ENCODE measurements around the gene CDKL1.

CDKL1 gene

DNA sequence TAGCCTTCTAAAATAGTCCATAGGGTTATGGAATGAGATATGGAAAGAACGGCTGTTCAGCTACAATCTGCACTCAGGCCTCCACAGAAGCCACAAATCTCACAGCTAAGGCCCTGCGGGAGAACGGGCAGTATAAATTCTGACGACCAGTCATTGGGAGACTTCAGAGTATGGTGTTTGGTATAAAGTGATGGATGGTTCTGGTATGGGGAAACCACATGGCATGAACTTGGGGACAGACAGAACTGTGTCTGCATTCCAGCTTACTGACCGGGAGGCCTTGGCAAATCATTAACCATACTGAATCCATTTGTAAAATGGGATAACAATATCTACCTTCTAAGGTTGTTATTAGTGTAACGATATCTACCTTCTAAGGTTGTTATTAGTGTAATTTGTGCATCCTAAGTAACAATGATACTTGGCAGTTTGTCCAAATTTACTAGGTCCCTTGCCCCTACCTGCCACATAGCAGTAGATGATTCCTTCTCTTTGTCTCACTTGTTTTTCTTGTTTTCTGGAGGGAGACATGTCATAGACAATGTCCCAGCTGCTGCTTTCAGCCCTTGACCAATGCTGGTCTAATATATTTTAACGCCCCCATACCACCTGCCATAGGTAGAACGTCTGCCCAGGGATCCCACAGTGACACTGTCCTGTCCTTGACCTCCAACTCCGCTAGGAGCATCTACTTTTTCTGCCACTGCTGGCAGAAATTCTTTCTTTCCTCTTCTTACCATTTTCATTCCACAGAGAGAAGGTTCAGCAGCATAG, 6.8 kb downstream of the CDKL1 start (continued):
- TF ChIP-seq, protein P1, sequence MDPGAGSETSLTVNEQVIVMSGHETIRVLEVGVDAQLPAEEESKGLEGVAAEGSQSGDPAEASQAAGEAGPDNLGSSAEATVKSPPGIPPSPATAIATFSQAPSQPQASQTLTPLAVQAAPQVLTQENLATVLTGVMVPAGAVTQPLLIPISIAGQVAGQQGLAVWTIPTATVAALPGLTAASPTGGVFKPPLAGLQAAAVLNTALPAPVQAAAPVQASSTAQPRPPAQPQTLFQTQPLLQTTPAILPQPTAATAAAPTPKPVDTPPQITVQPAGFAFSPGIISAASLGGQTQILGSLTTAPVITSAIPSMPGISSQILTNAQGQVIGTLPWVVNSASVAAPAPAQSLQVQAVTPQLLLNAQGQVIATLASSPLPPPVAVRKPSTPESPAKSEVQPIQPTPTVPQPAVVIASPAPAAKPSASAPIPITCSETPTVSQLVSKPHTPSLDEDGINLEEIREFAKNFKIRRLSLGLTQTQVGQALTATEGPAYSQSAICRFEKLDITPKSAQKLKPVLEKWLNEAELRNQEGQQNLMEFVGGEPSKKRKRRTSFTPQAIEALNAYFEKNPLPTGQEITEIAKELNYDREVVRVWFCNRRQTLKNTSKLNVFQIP (CRISPR knock-in tag; IDR thresholded peaks at IDR 0.05; ENCODE audit: borderline replicate concordance, low read depth) = no peak
- no peak for TF ChIP-seq ZNF70 (CRISPR knock-in tag; IDR thresholded peaks at IDR 0.05)

GRCh38 chr14:50388256-50388931, 8.3 kb downstream of the CDKL1 start:
- TF ChIP-seq TOX (CRISPR knock-in tag; IDR thresholded peaks at IDR 0.05; ENCODE audit: borderline replicate concordance) = no peak

DNA sequence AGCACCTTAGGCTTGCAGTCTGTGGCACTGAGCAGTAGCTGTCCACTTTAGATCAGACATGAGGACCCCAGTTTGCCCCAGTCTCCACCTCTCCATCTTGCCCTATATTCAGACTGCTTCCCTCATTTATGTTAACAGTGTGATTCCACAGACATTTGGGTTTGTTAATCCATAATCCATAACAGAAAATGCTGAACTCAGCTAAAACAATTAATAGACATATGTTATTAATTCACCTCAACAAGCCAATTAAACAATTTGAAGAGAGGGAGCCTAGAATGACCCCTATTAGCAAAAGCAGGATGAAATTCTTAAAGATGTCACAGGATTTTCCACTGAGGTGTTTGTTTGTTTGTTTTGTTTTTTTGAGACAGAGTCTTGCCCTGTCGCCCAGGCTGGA, 9.1 kb downstream of the CDKL1 start:
- TF ChIP-seq SNAI2 (CRISPR knock-in tag; IDR thresholded peaks at IDR 0.05) (no peak), ESRRG (CRISPR knock-in tag; IDR thresholded peaks at IDR 0.05) (no peak)

More at GRCh38 chr14:50388256-50388931, 8.3 kb downstream of the CDKL1 start:
- ATAC-seq = no peak

DNA sequence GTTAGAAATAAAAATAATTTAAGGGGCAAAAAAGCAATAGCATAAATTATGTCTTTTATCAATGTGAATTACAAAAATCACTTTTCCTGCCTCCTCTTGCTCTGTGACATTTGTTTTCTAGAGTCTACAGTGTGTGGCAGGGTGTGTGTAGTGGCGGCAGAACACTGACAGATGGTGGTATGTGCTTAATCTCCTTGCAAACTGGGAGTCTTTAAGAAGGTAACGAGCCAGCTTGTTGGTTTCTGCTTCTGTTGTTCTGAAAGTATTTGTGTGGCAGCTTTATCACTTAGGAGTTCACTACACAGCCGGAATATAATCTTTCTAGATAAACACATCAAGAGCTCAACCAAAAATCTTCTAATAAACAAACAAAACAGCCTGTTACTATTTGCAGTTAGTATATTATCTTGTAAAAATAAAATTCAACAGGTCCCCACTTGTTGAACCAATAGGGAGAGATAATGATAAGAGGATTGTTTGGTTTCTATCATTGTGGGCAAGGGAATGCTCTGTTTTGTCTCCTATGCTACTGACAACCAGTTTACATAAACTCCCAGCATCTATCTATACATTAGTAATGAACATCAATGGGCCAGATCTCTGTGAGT, 13.0 kb downstream of the CDKL1 start:
- no peak for TF ChIP-seq SNAI2 (CRISPR knock-in tag; IDR thresholded peaks at IDR 0.05)
- TF ChIP-seq ZFP30 (CRISPR knock-in tag; IDR thresholded peaks at IDR 0.05) = no peak
- TF ChIP-seq TOX (CRISPR knock-in tag; IDR thresholded peaks at IDR 0.05; ENCODE audit: borderline replicate concordance) = no peak

More for the DNA sequence above, 9.1 kb downstream of the CDKL1 start:
- ATAC-seq = no peak

DNA sequence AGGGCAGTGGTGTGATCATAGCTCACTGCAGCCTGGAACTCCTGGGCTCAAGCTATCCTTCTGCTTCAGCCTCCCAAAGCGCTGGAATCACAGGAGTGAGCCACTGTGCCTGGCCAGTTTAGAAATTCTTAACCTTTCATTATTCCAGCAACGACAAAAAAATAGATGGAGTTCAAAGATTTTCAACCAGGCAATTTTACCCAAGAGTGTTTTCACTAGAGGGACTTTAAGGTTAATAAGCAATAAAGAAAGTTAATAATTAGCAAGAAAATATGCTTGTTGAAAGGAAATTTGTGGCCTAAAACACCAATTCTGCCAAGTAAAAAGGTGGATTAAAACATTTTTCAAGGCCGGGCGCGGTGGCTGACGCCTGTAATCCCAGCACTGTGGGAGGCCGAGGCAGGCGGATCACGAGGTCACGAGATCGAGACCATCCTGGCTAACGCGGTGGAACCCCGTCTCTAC, 14.8 kb downstream of the CDKL1 start:
- no peak for ATAC-seq
- TF ChIP-seq ISL1 (CRISPR knock-in tag; IDR thresholded peaks at IDR 0.05) (no peak), ZNF8 (CRISPR knock-in tag; IDR thresholded peaks at IDR 0.05) (no peak), TSHZ2 (CRISPR knock-in tag; IDR thresholded peaks at IDR 0.05) (no peak), ZC3H10 (CRISPR knock-in tag; IDR thresholded peaks at IDR 0.05) (no peak), ZFP3 (CRISPR knock-in tag; IDR thresholded peaks at IDR 0.05) (no peak), TCF4 (CRISPR knock-in tag; IDR thresholded peaks at IDR 0.05; ENCODE audit: borderline replicate concordance) (no peak), RARB (CRISPR knock-in tag; IDR thresholded peaks at IDR 0.05) (no peak), PATZ1 (CRISPR knock-in tag; IDR thresholded peaks at IDR 0.05; ENCODE audit: borderline replicate concordance) (no peak), TOX (CRISPR knock-in tag; IDR thresholded peaks at IDR 0.05; ENCODE audit: borderline replicate concordance) (no peak), ZNF70 (CRISPR knock-in tag; IDR thresholded peaks at IDR 0.05) (no peak), CSRNP3 (CRISPR knock-in tag; IDR thresholded peaks at IDR 0.05) (no peak), ARNTL (CRISPR knock-in tag; IDR thresholded peaks at IDR 0.05; ENCODE audit: borderline replicate concordance, low read depth) (no peak), SNAI2 (CRISPR knock-in tag; IDR thresholded peaks at IDR 0.05) (no peak), CSDC2 (CRISPR knock-in tag; IDR thresholded peaks at IDR 0.05) (no peak), PPARA (CRISPR knock-in tag; IDR thresholded peaks at IDR 0.05; ENCODE audit: borderline replicate concordance) (no peak), OSR1 (CRISPR knock-in tag; IDR thresholded peaks at IDR 0.05) (no peak), ESRRG (CRISPR knock-in tag; IDR thresholded peaks at IDR 0.05) (no peak), BACH2 (CRISPR knock-in tag; IDR thresholded peaks at IDR 0.05; ENCODE audit: borderline replicate concordance) (no peak)
- TF ChIP-seq, protein P2, sequence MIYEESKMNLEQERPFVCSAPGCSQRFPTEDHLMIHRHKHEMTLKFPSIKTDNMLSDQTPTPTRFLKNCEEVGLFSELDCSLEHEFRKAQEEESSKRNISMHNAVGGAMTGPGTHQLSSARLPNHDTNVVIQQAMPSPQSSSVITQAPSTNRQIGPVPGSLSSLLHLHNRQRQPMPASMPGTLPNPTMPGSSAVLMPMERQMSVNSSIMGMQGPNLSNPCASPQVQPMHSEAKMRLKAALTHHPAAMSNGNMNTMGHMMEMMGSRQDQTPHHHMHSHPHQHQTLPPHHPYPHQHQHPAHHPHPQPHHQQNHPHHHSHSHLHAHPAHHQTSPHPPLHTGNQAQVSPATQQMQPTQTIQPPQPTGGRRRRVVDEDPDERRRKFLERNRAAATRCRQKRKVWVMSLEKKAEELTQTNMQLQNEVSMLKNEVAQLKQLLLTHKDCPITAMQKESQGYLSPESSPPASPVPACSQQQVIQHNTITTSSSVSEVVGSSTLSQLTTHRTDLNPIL (CRISPR knock-in tag; IDR thresholded peaks at IDR 0.05; ENCODE audit: low read depth) = no peak
- TF ChIP-seq, protein P1 (CRISPR knock-in tag; IDR thresholded peaks at IDR 0.05; ENCODE audit: borderline replicate concordance, low read depth) = no peak

More for the DNA sequence above, 13.0 kb downstream of the CDKL1 start:
- ATAC-seq = no peak

Measured in SK-N-SH treated with all-trans-retinoic acid at 6 μM for 48 hours (cell line).